Measurements from ENCODE around the gene C8B. TPM values are rescaled to one million over a fixed set of nuclear protein-coding genes. Genes with fewer than 3 reads are reported as not detected.

Gene C8B
- total RNA-seq, 1 experiment from 2014 or later, result not detected

- Histone ChIP-seq H3T11ph (ENCODE audit: low read length) (no peak overlapping the region), H3K18ac (ENCODE audit: insufficient read length, low read depth, low read length) (no peak overlapping the region), H4K5ac (ENCODE audit: insufficient read length, low read depth, low read length) (no peak overlapping the region), H3K4me2 (ENCODE audit: insufficient read depth, insufficient read length, low read length) (no peak overlapping the region), H3K23me2 (ENCODE audit: insufficient read length, low read depth, low read length, poor library complexity, severe bottlenecking) (no peaks in the 10 kb centered on the region), H3K4ac (ENCODE audit: low read depth, low read length) (no peak overlapping the region), H3K79me1 (ENCODE audit: insufficient read depth, low read depth, low read length, poor library complexity, severe bottlenecking) (no peaks in the 10 kb centered on the region), H3K79me2 (ENCODE audit: insufficient read depth, low read length) (no peaks in the 10 kb centered on the region), H2BK20ac (ENCODE audit: low read depth, low read length, poor library complexity, severe bottlenecking) (no peak overlapping the region), H4K91ac (ENCODE audit: insufficient read length, low read depth, low read length) (no peak overlapping the region), H2AK5ac (ENCODE audit: insufficient read length, low read length) (no peak overlapping the region), H2BK15ac (ENCODE audit: low read depth, low read length) (no peak overlapping the region), H2BK5ac (ENCODE audit: insufficient read length, low read length) (no peak overlapping the region), H2BK12ac (ENCODE audit: insufficient read length, low read depth, low read length) (no peak overlapping the region), H3K23ac (ENCODE audit: insufficient read length, low read depth, low read length) (no peak overlapping the region), H3K4me1 (ENCODE audit: insufficient read depth, low read length) (no peaks in the 10 kb centered on the region), H4K8ac (replicated peaks; ENCODE audit: insufficient read length, low read depth, low read length) (no peak overlapping the region), H3K56ac (ENCODE audit: insufficient read length, low read depth, low read length) (no peak overlapping the region), H3K9me3 (ENCODE audit: control insufficient read depth, low read depth, low read length) (no peaks in the 10 kb centered on the region), H3K27me3 (ENCODE audit: insufficient read depth, low read length) (no peaks in the 10 kb centered on the region), H3K27ac (ENCODE audit: insufficient read length, low read depth, low read length) (no peak overlapping the region), H4K20me1 (ENCODE audit: control insufficient read depth, insufficient read depth, insufficient read length) (no peaks in the 10 kb centered on the region), H2AFZ (ENCODE audit: low read length) (no peak overlapping the region), H3K14ac (ENCODE audit: insufficient read depth, low read length) (no peak overlapping the region), H3K9ac (ENCODE audit: extremely low read depth, insufficient read length, low read length) (no peak overlapping the region), H2BK120ac (ENCODE audit: low read depth, low read length, poor library complexity, severe bottlenecking) (no peak overlapping the region)
- no peak for TF ChIP-seq CTCF (conservative IDR thresholded peaks at IDR 0.05)
- Mint-ChIP-seq H3K36me3 (ENCODE audit: insufficient read depth in 1 of 3, low read depth in 3 of 3) (no peaks in the 10 kb centered on the region), H3K4me3 (no peak overlapping the region), H3K27ac (no peak overlapping the region), H3K27me3 (ENCODE audit: low read depth) (peaks cover 2% of the 10 kb centered on the region; the same call in 1 of the 2 replicates), H3K9me3 (no peaks in the 10 kb centered on the region), H3K4me1 (0 out of 4 replicates have a peak, but pooled peaks cover 0 to 3% of the 10 kb centered on the region in 2 experiments)
- no CpG with 5 or more reads among the region's 1 CpG for WGBS (ENCODE audit: extremely low coverage, insufficient read length, low lambda C conversion rate)
- no peak for DNase-seq
These were observed 4.5 kb upstream of the C8B start for GRCh38 chr1:56970280-56970679.

Data from H9 (cell line).